AG04449 (cell line): ENCODE results near the gene CCL23.
A peak's percentile ranks its signal among the peaks of the same experiment; 100 is the strongest.

Experiments used
- CTCF ChIA-PET: fragments of 350-600 bp; formaldehyde crosslinking; extraction: SDS; loops from one replicate; lab custom pipeline; 2021; ENCODE audit warnings: antibody characterized with exemption; lab: Yijun Ruan, JAX
- POLR2A ChIA-PET: fragments of 400-600, 350-600 bp; formaldehyde crosslinking; extraction: SDS; loops from one replicate; lab custom pipeline; 2020; ENCODE audit warnings: antibody characterized with exemption, inconsistent platforms; lab: Yijun Ruan, JAX
- DNase-seq: peaks from one replicate; pipeline ENCODE4 v3.0.0-alpha.2; 2010; ENCODE audit warnings: low read depth, low spot score
- H3K4me3 ChIP-seq: 2 replicates; pipeline ENCODE4 v1.5.1; 2011; ENCODE audit warnings: low read depth, mild to moderate bottlenecking, control low read depth, low read length
- TF ChIP-seq, protein P1 (sequence below): IDR thresholded peaks from one replicate; pipeline ENCODE4 v1.5.1; 2011; ENCODE audit warnings: mild to moderate bottlenecking, moderate library complexity, low read length, control low read depth, inconsistent platforms; ENCODE audit not compliant: insufficient read depth; ENCODE audit errors: missing control alignments

Gene CCL23

DNA sequence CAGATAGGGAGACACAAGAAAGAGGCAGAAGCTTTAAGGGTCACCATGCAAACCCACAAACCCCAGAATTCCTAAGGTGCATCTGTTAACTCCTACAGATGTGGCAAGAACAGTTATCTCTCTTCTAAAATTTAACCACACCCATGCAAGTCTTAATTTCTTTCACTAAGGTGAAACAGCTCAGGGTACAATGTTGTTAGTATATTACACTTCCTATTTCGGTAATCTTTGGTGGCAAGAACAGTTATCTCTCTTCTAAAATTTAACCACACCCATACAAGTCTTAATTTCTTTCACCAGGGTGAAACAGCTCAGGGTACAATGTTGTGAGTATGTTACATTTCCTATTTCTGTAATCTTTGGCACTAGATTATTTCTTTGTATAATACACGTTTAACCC, 6.6 kb downstream of the CCL23 start:
- TF ChIP-seq, protein P1, sequence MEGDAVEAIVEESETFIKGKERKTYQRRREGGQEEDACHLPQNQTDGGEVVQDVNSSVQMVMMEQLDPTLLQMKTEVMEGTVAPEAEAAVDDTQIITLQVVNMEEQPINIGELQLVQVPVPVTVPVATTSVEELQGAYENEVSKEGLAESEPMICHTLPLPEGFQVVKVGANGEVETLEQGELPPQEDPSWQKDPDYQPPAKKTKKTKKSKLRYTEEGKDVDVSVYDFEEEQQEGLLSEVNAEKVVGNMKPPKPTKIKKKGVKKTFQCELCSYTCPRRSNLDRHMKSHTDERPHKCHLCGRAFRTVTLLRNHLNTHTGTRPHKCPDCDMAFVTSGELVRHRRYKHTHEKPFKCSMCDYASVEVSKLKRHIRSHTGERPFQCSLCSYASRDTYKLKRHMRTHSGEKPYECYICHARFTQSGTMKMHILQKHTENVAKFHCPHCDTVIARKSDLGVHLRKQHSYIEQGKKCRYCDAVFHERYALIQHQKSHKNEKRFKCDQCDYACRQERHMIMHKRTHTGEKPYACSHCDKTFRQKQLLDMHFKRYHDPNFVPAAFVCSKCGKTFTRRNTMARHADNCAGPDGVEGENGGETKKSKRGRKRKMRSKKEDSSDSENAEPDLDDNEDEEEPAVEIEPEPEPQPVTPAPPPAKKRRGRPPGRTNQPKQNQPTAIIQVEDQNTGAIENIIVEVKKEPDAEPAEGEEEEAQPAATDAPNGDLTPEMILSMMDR, result no peak
- DNase-seq, result no peak
- POLR2A ChIA-PET, result no interaction called here
- no peak overlapping the region for H3K4me3 ChIP-seq
- CTCF ChIA-PET, result no interaction called here

DNA sequence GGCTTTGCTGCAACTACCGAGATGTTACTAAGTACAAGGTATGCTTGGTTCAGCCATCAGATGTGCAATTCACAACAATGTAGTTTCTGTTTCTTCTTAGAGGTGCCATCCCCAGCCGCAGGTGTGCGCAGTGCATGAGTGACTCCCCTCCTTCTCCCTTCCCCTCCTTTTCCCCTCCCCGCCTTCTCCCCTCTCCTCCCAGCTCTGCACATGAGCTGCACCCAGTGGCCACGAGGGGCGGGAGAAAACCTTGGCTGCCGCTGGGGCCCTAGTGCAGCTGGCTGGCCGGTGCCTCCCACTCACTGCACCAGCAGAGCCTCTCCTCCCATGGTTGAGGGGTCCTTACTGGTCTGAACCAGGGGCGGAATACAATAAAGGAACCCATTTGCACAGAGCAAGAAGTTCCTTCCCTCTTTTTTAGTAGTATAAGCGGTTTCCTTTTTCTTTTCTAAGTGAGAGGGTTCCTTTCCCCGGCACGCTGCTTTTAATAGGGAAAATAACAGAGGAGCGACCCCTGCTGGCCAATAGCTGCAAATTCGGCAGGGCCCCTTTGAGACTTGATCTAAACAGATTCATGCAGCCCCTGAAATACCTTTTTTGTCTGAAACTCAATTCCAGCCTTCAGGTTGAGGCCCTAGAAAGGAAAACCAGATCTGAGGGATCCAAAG, 8.6 kb downstream of the CCL23 start:
- no peak for DNase-seq
- TF ChIP-seq, protein P1, result peak; percentile 18
- POLR2A ChIA-PET, result interaction anchor here (0.6 kb wide), 1 partner anchor 35 kb away, joined by 3 read pairs; no protein-coding TSS in a partner anchor
- no peak overlapping the region for H3K4me3 ChIP-seq
- CTCF ChIA-PET, result interaction anchor here (1.4 to 2.0 kb wide), 2 partner anchors 9 to 40 kb away, joined by 3 to 8 read pairs; partner anchors contain the start of gene CCL23

DNA sequence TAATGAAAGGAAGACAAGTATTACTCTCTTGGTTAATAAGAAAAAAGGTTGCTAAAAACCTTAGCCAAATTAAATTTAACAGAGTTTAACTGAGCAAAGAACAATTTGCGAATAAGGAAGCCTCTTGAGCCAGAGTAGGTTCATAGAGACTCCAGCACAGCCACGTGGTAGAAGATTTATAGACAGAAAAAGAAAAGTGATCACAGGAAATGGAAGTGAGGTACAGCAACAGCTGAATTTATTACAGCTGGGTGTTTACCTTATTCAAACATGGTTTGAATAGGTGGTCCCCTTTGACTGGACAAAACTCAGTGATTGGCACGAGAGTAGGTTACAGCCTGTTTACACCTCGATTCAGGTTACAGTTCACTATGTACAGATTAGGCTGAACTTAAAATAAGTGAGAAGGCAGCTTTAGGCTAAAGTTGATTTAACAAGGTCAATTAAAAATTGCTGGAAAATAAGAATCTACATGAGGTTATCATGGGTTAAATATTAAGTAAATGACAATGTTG, 13.1 kb downstream of the CCL23 start:
- no peak for DNase-seq
- ChIA-PET CTCF (interaction anchor here (0.9 kb wide), 2 partner anchors 35 kb away, joined by 3 read pairs; no protein-coding TSS in a partner anchor), POLR2A (no interaction called here)
- H3K4me3 ChIP-seq, result no peak overlapping the region
- TF ChIP-seq, protein P1, result no peak

DNA sequence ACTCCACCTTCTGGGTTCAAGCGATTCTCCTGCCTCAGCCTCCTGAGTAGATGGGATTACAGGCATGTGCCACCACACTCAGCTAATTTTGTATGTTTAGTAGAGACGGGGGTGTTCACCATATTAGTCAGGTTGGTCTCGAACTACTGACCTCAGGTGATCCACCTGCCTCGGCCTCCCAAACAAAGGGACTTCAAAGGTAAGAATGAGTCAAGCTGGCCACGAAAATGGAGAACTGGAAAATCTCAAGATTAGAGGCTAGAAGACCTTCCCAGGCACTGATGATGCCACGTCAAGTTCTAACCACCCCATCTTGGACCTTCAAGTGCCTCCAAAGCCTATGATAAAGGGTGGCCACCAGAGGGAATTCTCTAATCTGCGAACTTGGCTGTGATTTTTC, 15.1 kb downstream of the CCL23 start:
- DNase-seq, result no peak
- TF ChIP-seq, protein P1, result no peak
- CTCF ChIA-PET, result no interaction called here
- no peak overlapping the region for H3K4me3 ChIP-seq
- POLR2A ChIA-PET, result no interaction called here

DNA sequence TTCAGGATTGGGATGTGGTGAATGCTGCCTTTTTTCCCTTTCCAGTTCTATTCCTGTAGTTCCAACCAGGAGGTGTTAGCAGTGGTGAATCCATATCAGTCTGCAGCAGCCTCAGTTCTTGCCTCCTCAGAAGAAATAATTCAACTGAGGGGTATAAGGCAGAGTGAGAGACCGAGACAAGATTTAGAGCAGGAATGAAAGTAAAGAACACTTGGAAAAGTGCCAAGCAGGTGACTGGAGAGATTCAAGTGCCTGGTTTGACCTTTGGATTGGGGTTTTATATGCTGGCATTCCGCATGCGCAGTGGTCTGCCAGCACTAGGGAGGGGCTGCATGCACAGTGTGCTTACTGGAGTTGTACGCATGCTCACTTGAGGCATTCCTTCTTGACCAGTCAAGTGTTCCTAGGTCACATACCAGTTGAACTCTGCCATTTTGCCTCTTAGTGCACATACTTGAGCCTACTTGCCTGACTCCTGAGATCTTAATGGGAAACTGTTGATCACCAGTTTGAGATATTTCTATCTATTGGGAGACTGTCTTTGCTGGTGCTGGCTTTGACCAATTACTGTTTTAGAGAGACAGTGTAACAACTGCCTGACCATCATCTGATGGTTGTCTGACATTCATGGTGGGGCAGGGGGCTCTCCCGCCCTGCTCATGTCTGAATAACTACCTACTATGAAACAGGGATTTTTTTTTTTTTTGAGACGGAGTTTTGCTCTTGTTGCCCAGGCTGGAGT, 15.7 kb downstream of the CCL23 start:
- TF ChIP-seq, protein P1, result no peak
- no peak for DNase-seq
- ChIA-PET POLR2A (no interaction called here), CTCF (no interaction called here)
- H3K4me3 ChIP-seq, result no peak overlapping the region

DNA sequence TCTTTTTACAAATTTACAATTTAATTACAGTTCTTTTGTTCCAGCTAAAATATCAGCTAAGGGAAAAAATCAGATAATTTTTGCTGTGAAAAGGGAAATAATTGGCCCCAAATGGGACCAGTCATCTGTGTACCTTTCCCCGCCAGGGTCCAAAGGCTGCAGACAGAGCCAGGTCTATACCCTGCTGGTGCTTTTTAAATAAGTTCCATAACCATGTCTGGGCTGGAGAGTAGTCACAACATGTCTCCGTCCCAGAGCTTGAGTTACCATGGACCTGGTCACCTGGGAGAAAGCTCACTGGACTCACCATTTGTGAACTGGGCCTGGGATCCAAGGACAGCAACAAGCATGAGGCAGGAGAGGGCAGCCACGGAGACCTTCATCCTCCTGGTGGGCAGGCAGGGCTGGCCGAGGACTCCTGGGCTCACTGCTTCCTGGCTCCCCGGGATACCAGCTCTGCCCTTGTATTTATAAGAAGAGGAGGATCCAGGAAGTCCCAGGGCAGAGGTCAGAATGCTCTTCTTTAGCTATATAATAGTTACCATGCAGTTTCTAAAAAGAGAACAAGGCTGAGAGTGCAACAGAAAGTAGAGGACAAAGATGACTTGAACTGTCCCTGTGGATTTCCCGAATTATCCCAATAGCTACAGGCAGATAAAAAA, 16.5 kb downstream of the CCL23 start, which contains the start of gene CCL15:
Gene CCL15 (minus strand): TSS at position 444 of the 662 bp plus-strand sequence. CDS start 61 bp downstream, at position 383.
- TF ChIP-seq, protein P1, result no peak
- CTCF ChIA-PET, result no interaction called here
- DNase-seq, result no peak
- H3K4me3 ChIP-seq, result no peak within 1 kb of the TSS
- POLR2A ChIA-PET, result no interaction called here
